ENCODE data around the gene TTC23L.

The TTC23L gene

DNA sequence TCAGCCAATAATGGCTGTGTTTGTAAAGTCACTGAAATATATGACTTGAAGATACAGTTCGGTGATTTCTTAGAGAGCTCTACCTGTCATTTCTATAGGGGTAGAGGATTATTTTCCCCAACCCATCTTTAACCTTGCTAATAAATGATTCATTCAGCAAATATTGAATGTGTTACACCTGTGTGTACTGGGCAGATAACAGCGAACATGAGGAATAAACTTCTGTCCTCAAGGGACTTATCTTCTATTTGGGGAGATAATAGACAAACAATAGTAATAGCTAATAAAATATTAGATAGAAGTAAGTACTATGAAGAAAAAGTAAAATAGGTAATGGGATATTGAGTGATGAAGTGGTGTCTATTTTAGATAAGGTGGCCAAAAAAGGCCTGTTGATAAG is 9.3 kb downstream of the TTC23L start:
- no peaks in the 10 kb centered on the region for H3K27me3 ChIP-seq (ENCODE audit: insufficient read depth, low read length)
- no peaks in the 10 kb centered on the region for H3K79me2 ChIP-seq (ENCODE audit: control insufficient read depth, insufficient read depth, low read length, unreplicated experiment)
- no peaks in the 10 kb centered on the region for H3K4me1 ChIP-seq (ENCODE audit: control insufficient read depth, insufficient read depth, low read length, unreplicated experiment)
- H3K27ac ChIP-seq (ENCODE audit: low read depth, low read length): no peak overlapping the region
- no peaks in the 10 kb centered on the region for H3K36me3 ChIP-seq (ENCODE audit: insufficient read depth, low read length)
- H2AFZ ChIP-seq (ENCODE audit: low read length, unreplicated experiment): no peak overlapping the region
- H3K4me3 ChIP-seq (ENCODE audit: low read depth, low read length): no peak overlapping the region

DNA sequence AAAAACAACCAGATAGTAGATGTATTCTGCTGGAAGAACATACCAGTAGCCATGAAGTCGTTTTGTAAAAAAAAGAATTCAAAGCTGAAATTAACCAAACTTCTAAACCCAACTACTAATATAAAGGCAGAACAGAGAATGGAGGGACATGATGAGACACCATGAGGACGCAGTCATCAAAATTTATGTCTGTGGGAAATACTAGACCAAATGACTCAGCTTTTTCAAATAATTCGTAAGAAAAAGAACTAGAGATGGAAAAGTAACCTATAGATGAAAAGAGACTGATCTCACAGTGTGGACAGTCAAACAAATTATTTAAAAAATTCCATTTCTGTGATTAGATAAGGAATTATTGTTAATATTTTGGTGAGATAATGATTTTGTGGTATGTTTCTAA is 10.3 kb downstream of the TTC23L start:
- Histone ChIP-seq H2AFZ (ENCODE audit: low read length, unreplicated experiment) (no peak overlapping the region), H3K27me3 (ENCODE audit: insufficient read depth, low read length) (no peaks in the 10 kb centered on the region), H3K79me2 (ENCODE audit: control insufficient read depth, insufficient read depth, low read length, unreplicated experiment) (no peaks in the 10 kb centered on the region), H3K4me1 (ENCODE audit: control insufficient read depth, insufficient read depth, low read length, unreplicated experiment) (no peaks in the 10 kb centered on the region), H3K4me3 (ENCODE audit: low read depth, low read length) (no peak overlapping the region), H3K27ac (ENCODE audit: low read depth, low read length) (no peak overlapping the region), H3K36me3 (ENCODE audit: insufficient read depth, low read length) (no peaks in the 10 kb centered on the region)

DNA sequence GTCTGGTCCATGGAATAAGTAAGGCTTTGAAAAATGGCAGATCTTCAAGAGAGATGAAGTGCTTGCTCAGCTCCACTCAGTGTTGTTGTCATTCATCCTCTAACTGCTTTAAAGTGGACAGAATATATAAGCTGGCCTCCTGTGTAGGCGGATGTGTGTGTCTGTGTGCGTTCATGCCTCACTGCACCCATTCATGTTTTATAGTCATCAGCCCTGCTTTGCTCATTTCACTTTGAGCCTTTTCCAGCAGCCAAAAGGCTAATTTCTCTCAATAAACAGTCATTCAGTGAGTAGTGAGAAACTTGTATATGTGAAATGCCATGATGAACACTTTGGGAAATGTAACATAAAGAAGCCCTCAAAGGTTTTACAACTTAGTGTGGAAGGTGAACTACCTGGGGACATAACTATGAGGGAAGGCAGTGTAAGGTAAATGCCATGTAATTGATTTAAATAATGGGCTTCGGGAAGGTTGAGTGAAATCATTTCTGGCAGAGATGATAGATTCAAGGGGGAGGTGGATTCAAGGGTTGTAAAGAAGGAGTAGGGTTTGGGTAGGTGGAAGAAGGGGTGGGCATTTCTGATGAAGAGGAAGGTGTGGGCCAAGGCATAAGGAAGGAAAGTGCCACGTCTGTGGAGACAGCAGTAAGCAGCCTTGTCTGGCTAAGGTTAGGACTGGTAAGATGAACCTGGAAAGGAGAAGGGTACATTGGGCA is 15.7 kb downstream of the TTC23L start:
- Histone ChIP-seq H3K4me3 (ENCODE audit: low read depth, low read length) (no peak overlapping the region), H3K36me3 (ENCODE audit: insufficient read depth, low read length) (no peaks in the 10 kb centered on the region), H3K27ac (ENCODE audit: low read depth, low read length) (no peak overlapping the region), H3K79me2 (ENCODE audit: control insufficient read depth, insufficient read depth, low read length, unreplicated experiment) (no peaks in the 10 kb centered on the region), H3K27me3 (ENCODE audit: insufficient read depth, low read length) (no peaks in the 10 kb centered on the region), H2AFZ (ENCODE audit: low read length, unreplicated experiment) (no peak overlapping the region), H3K4me1 (ENCODE audit: control insufficient read depth, insufficient read depth, low read length, unreplicated experiment) (peaks cover 6% of the 10 kb centered on the region)

DNA sequence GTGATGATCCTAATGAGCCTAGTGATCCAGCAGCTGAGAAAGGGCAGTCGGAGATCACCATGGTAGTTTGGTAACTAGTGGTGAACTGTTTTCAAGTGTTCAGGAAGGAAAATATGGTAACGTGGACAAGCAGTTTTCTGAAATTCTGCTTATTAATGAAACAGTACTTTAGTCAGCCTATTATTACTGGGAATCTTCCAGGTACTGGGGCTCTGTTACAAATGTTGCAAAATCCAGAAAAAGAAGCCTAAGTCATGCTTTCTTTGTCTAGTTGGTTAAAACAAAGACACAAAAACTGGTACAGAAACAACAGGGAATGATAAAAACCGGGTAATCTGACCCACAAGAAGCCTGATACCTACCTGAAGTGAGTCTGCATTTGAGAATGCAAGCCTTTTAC is 18.2 kb downstream of the TTC23L start:
- Histone ChIP-seq H3K27ac (ENCODE audit: low read depth, low read length) (no peak overlapping the region), H3K4me1 (ENCODE audit: control insufficient read depth, insufficient read depth, low read length, unreplicated experiment) (peaks cover 6% of the 10 kb centered on the region), H2AFZ (ENCODE audit: low read length, unreplicated experiment) (no peak overlapping the region), H3K27me3 (ENCODE audit: insufficient read depth, low read length) (no peaks in the 10 kb centered on the region), H3K4me3 (ENCODE audit: low read depth, low read length) (no peak overlapping the region), H3K36me3 (ENCODE audit: insufficient read depth, low read length) (no peaks in the 10 kb centered on the region), H3K79me2 (ENCODE audit: control insufficient read depth, insufficient read depth, low read length, unreplicated experiment) (no peaks in the 10 kb centered on the region)

DNA sequence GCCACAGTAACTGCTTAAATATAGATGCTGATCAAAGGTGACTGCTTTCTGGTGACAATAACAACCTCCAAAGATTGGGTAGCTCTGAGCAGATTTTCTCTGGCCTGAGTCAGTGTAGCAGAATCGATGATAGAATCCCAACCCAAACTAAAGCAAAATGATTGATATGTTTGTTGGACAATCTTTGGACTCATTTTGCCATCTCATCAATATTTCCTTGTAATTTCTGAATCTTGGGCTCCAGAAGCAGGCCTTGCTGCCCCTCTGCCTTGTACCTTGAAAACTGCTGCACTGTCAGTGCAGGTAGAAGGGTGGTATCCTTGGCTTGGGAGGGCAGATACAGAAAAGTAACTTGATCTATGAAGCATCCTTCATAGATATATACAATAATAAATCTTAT is 18.9 kb downstream of the TTC23L start:
- Histone ChIP-seq H3K36me3 (ENCODE audit: insufficient read depth, low read length) (no peaks in the 10 kb centered on the region), H3K27ac (ENCODE audit: low read depth, low read length) (no peak overlapping the region), H2AFZ (ENCODE audit: low read length, unreplicated experiment) (no peak overlapping the region), H3K4me1 (ENCODE audit: control insufficient read depth, insufficient read depth, low read length, unreplicated experiment) (peaks cover 6% of the 10 kb centered on the region), H3K79me2 (ENCODE audit: control insufficient read depth, insufficient read depth, low read length, unreplicated experiment) (no peaks in the 10 kb centered on the region), H3K27me3 (ENCODE audit: insufficient read depth, low read length) (no peaks in the 10 kb centered on the region), H3K4me3 (ENCODE audit: low read depth, low read length) (no peak overlapping the region)

DNA sequence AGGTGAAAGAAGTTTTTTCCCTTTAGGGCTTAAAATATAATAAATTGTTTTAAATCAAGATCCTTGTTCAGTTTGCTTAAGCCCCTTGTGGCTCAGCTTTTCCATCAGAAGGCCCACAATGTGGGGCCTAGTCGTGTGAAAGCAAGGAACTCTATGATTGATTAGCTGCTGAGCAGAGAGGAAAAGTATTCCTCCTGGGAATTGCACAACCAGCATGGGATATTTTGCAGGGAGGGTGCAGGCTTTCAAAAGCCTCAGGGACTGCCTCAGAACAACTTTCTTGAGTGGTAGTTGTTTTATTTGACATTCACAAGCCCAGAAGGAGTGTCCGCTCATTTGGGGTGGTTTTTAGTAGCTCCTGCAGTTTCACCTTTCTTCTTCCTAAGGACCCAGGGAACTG is 19.8 kb downstream of the TTC23L start:
- no peak overlapping the region for H3K4me3 ChIP-seq (ENCODE audit: low read depth, low read length)
- H2AFZ ChIP-seq (ENCODE audit: low read length, unreplicated experiment): no peak overlapping the region
- no peaks in the 10 kb centered on the region for H3K27me3 ChIP-seq (ENCODE audit: insufficient read depth, low read length)
- H3K4me1 ChIP-seq (ENCODE audit: control insufficient read depth, insufficient read depth, low read length, unreplicated experiment): peaks cover 6% of the 10 kb centered on the region
- H3K27ac ChIP-seq (ENCODE audit: low read depth, low read length): no peak overlapping the region
- H3K36me3 ChIP-seq (ENCODE audit: insufficient read depth, low read length): no peaks in the 10 kb centered on the region
- no peaks in the 10 kb centered on the region for H3K79me2 ChIP-seq (ENCODE audit: control insufficient read depth, insufficient read depth, low read length, unreplicated experiment)

DNA sequence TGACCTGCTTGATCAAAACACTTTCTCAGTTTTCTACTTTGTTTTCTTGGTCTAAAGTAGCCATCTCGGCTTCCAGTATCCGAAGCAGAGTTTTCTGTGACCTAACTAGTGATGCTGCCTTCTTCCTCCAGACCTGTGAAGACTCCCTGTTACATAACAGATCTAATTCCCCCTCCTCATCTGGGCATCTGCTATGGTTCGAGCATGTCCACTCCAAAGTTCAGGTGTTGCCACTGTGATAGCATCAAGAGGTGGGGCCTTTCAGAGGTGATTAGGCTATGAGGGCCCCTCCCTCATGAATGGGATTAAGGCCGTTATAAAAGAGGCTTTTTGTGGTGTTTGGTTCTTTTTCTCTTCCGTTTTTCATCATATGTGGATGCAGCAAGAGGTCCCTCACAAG is 20.3 kb downstream of the TTC23L start:
- Histone ChIP-seq H3K4me1 (ENCODE audit: control insufficient read depth, insufficient read depth, low read length, unreplicated experiment) (peaks cover 6% of the 10 kb centered on the region), H3K27me3 (ENCODE audit: insufficient read depth, low read length) (no peaks in the 10 kb centered on the region), H2AFZ (ENCODE audit: low read length, unreplicated experiment) (no peak overlapping the region), H3K36me3 (ENCODE audit: insufficient read depth, low read length) (no peaks in the 10 kb centered on the region), H3K79me2 (ENCODE audit: control insufficient read depth, insufficient read depth, low read length, unreplicated experiment) (no peaks in the 10 kb centered on the region), H3K27ac (ENCODE audit: low read depth, low read length) (no peak overlapping the region), H3K4me3 (ENCODE audit: low read depth, low read length) (no peak overlapping the region)

DNA sequence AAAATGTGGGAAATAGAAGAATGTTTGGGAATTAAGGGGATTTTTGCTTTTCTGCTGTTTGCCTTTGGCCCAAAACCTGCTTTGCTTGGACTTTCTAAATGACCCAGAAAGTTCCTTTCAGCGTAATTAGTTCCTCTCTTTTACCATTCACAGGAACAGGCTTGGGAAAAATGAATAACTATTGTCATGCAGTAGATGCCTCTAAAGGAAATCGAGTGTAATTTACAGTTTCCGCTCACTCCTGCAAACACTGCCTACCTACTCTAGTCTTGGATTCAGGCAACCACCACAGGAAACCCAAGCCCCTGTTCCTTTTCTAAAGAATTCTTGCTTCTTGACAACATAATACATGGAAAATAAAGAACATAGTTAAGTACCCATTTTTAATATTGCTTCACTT is 25.0 kb downstream of the TTC23L start:
- H3K27ac ChIP-seq (ENCODE audit: low read depth, low read length): no peak overlapping the region
- no peak overlapping the region for H3K4me3 ChIP-seq (ENCODE audit: low read depth, low read length)
- H3K4me1 ChIP-seq (ENCODE audit: control insufficient read depth, insufficient read depth, low read length, unreplicated experiment): peaks cover 2% of the 10 kb centered on the region
- no peaks in the 10 kb centered on the region for H3K27me3 ChIP-seq (ENCODE audit: insufficient read depth, low read length)
- no peak overlapping the region for H2AFZ ChIP-seq (ENCODE audit: low read length, unreplicated experiment)
- no peaks in the 10 kb centered on the region for H3K36me3 ChIP-seq (ENCODE audit: insufficient read depth, low read length)
- H3K79me2 ChIP-seq (ENCODE audit: control insufficient read depth, insufficient read depth, low read length, unreplicated experiment): no peaks in the 10 kb centered on the region

DNA sequence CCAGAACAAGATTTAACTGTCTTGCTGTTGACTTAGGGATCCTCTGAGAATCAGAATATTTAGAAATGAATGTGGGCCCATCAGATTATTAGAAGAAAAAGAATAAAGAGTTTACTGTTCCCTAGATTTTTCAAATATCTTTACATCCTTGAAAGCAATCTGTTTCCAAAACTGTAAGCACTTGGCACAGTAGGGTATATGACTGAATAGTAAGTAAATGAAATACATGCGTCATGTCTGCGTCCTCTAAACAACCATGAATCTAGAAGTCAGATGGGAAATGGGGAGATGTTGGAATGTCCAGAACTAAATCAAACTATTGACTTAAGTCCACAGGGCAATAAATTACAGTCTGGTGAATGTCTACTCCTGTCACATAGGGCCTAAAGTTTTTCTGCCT is 26.1 kb downstream of the TTC23L start:
- no peak overlapping the region for H3K27ac ChIP-seq (ENCODE audit: low read depth, low read length)
- no peaks in the 10 kb centered on the region for H3K4me1 ChIP-seq (ENCODE audit: control insufficient read depth, insufficient read depth, low read length, unreplicated experiment)
- H2AFZ ChIP-seq (ENCODE audit: low read length, unreplicated experiment): no peak overlapping the region
- H3K4me3 ChIP-seq (ENCODE audit: low read depth, low read length): no peak overlapping the region
- no peaks in the 10 kb centered on the region for H3K36me3 ChIP-seq (ENCODE audit: insufficient read depth, low read length)
- no peaks in the 10 kb centered on the region for H3K79me2 ChIP-seq (ENCODE audit: control insufficient read depth, insufficient read depth, low read length, unreplicated experiment)
- no peaks in the 10 kb centered on the region for H3K27me3 ChIP-seq (ENCODE audit: insufficient read depth, low read length)

DNA sequence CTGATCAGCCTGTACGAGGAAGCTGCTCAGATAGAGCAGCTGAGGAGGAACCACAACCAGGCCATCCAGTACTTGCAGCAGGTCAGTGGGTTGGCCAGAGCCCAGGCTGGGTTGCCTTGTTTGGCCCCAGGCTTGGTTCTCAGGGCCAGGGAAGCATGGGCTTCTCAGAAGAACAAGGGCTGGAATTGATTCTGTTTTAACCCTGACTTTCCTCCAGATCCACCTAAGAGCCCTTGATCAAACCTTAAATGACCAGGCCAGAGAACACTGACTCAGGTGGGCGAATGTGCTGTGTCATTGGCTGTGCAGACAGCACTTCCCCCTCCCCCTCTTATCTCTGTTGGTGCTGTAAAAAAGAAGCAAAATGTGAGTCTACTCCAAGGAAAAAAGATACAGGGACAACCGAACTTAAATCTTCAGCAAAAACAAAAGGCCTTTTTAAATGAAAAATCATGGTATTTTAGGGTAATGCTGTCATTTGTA is 28.1 kb downstream of the TTC23L start:
- Histone ChIP-seq H3K27ac (ENCODE audit: low read depth, low read length) (no peak overlapping the region), H2AFZ (ENCODE audit: low read length, unreplicated experiment) (no peak overlapping the region), H3K79me2 (ENCODE audit: control insufficient read depth, insufficient read depth, low read length, unreplicated experiment) (no peaks in the 10 kb centered on the region), H3K36me3 (ENCODE audit: insufficient read depth, low read length) (no peaks in the 10 kb centered on the region), H3K4me1 (ENCODE audit: control insufficient read depth, insufficient read depth, low read length, unreplicated experiment) (no peaks in the 10 kb centered on the region), H3K4me3 (ENCODE audit: low read depth, low read length) (no peak overlapping the region), H3K27me3 (ENCODE audit: insufficient read depth, low read length) (no peaks in the 10 kb centered on the region)

DNA sequence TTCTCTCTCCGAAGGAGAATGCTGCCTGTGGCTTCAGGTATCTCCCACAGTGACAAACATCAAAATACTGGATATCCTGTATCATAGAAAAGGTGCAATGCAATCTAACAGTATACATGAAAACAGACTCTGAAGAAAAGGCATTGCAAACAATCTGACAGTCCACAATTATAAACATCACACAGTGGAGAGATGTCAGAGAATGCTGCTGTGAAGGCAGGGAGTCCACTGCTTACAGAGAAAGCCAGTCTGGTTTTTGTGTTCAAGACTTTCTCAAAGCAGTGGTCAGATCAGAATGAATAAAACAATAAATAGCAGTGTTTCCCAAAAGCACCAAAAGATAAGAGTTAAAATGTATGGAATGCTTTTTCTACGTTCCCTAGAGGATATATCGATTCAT is 28.7 kb downstream of the TTC23L start:
- H3K27ac ChIP-seq (ENCODE audit: low read depth, low read length): no peak overlapping the region
- no peaks in the 10 kb centered on the region for H3K27me3 ChIP-seq (ENCODE audit: insufficient read depth, low read length)
- H2AFZ ChIP-seq (ENCODE audit: low read length, unreplicated experiment): no peak overlapping the region
- no peaks in the 10 kb centered on the region for H3K4me1 ChIP-seq (ENCODE audit: control insufficient read depth, insufficient read depth, low read length, unreplicated experiment)
- no peak overlapping the region for H3K4me3 ChIP-seq (ENCODE audit: low read depth, low read length)
- H3K36me3 ChIP-seq (ENCODE audit: insufficient read depth, low read length): no peaks in the 10 kb centered on the region
- H3K79me2 ChIP-seq (ENCODE audit: control insufficient read depth, insufficient read depth, low read length, unreplicated experiment): no peaks in the 10 kb centered on the region

All from ACC112 (cell line).